Memory B cell (primary cell): ENCODE results near the gene SPATA31E1.

ENCODE experiments used
- ATAC-seq: fragments of 150-1000 bp; cut with Tn5 transposase; 2 replicates; pipeline ENCODE4 v1.10.0; 2021; ENCODE audit warnings: low read depth, mild to moderate bottlenecking, moderate library complexity
- DNase-seq, 2 donors: peaks; one replicate each; pipeline ENCODE4 v3.0.0; 2022; ENCODE audit warnings: low spot score in 2 of 2
- H3K27ac Mint-ChIP-seq: one replicate; pipeline ENCODE4 v1.8.0; 2022; ENCODE audit warnings: mild to moderate bottlenecking, moderate library complexity, mixed read lengths
- H3K27me3 Mint-ChIP-seq: one replicate; pipeline ENCODE4 v1.8.0; 2022; ENCODE audit warnings: mixed read lengths
- H3K36me3 Mint-ChIP-seq: one replicate; pipeline ENCODE4 v1.8.0; 2022; ENCODE audit warnings: mild to moderate bottlenecking, mixed read lengths
- H3K4me1 Mint-ChIP-seq: one replicate; pipeline ENCODE4 v1.8.0; 2022; ENCODE audit warnings: mixed read lengths
- H3K4me3 Mint-ChIP-seq: one replicate; pipeline ENCODE4 v1.8.0; 2022; ENCODE audit warnings: mild to moderate bottlenecking, moderate library complexity, mixed read lengths
- H3K9me3 Mint-ChIP-seq: one replicate; pipeline ENCODE4 v1.8.0; 2022; ENCODE audit warnings: mixed read lengths

The SPATA31E1 gene

DNA sequence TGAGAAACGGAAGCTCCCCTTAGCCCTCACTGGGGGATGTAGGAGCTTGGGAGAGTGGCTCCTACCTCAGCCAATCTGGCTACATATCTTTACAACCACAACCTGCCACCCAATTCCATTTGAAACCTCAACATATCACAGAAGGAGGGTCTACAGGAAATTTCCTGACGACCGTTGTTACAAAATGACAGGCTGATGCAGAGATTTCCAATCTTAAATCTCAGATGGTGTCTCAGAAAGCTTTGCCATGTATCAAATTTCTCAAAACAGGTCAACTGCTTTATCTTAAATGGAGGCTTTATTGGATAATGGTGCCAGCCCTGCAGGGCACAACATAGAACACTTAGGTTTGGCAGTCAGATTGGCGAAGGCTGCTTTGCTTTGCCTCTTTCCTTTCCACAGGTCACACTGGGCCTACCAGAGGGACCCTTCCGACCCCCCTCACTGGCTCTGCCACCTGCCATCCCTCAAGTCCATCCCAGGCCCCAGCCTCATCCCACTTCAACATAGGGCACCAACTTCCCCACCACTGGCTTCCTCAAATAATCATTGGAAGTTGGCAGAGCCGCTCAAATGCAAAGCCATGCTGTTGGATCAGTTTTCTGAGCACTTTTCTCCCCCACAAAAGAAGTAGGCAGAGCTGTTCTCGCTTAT lies 11.1 kb upstream of the SPATA31E1 start:
- Mint-ChIP-seq H3K4me1 (peaks cover 6% of the 10 kb centered on the region), H3K36me3 (no peaks in the 10 kb centered on the region), H3K27ac (no peak overlapping the region), H3K4me3 (no peak overlapping the region), H3K27me3 (peaks cover 9% of the 10 kb centered on the region), H3K9me3 (peaks cover 8% of the 10 kb centered on the region)
- no peak for ATAC-seq
- no peak for DNase-seq

DNA sequence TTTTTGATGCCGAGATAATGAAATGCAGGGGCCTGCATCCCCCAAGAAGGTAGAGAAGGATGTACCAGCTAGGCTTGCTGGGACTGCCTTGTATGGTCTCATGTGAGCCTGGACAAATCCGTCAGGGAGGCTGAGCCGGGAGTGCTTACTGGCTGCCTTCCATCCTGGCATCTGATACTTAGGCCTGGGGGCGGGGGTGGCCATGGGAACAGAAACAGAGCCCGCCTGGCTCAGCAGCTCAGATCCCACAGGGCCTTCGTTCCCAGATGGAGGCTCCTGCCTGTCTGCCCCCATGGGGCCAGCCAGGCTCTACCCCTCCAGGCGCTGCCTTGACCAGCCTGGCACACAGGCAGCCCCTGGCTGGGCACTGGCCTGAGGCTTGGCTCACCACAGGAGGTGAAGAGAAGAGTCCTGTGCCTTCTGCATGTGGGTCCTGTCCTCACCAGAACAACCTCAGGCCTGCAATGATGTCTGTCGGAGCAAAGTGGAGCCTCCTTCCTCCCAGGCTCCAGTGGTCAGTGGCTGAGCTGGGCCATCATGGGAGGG lies 10.5 kb upstream of the SPATA31E1 start:
- DNase-seq = no peak
- peaks cover 6% of the 10 kb centered on the region for H3K4me1 Mint-ChIP-seq
- H3K27me3 Mint-ChIP-seq = peaks cover 9% of the 10 kb centered on the region
- peaks cover 8% of the 10 kb centered on the region for H3K9me3 Mint-ChIP-seq
- H3K4me3 Mint-ChIP-seq = no peak overlapping the region
- no peak for ATAC-seq
- H3K27ac Mint-ChIP-seq = no peak overlapping the region
- H3K36me3 Mint-ChIP-seq = no peaks in the 10 kb centered on the region

GRCh38 chr9:87873607-87874303 lies 8.9 kb upstream of the SPATA31E1 start:
- no peak for ATAC-seq
- DNase-seq = no peak
- Mint-ChIP-seq H3K4me1 (peaks cover 6% of the 10 kb centered on the region), H3K4me3 (no peak overlapping the region), H3K27ac (no peak overlapping the region), H3K36me3 (no peaks in the 10 kb centered on the region), H3K27me3 (peaks cover 9% of the 10 kb centered on the region), H3K9me3 (peaks cover 12% of the 10 kb centered on the region)

GRCh38 chr9:87874304-87874623 lies 8.4 kb upstream of the SPATA31E1 start:
- no peak overlapping the region for H3K4me3 Mint-ChIP-seq
- H3K27ac Mint-ChIP-seq = no peak overlapping the region
- ATAC-seq (no peak), DNase-seq (no peak)
- H3K36me3 Mint-ChIP-seq = no peaks in the 10 kb centered on the region
- H3K4me1 Mint-ChIP-seq = peaks cover 6% of the 10 kb centered on the region
- H3K9me3 Mint-ChIP-seq = peaks cover 12% of the 10 kb centered on the region
- H3K27me3 Mint-ChIP-seq = peaks cover 9% of the 10 kb centered on the region

DNA sequence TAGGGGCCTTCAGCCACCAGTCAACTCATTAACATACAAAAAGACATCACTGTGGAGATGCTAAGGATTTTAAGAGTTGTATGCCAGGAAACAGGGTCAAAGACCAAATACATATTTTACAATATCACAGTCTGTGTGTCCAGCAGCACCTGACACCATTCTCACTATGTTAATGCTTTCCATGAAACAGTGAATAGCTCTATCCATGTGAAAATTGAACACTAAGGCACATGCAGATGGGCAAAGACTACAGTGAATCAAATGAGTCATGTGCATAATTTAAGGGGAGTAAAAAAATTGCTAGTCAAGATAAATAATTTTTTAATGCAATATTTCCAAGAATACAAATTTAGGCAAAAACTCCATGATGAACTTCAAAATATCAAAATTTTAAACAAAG lies 7.6 kb upstream of the SPATA31E1 start:
- Mint-ChIP-seq H3K27me3 (peaks cover 3% of the 10 kb centered on the region), H3K27ac (no peak overlapping the region), H3K4me3 (no peak overlapping the region), H3K9me3 (peaks cover 6% of the 10 kb centered on the region), H3K36me3 (no peaks in the 10 kb centered on the region), H3K4me1 (peaks cover 3% of the 10 kb centered on the region)
- ATAC-seq (no peak), DNase-seq (no peak)

- H3K36me3 Mint-ChIP-seq = no peaks in the 10 kb centered on the region
- H3K27ac Mint-ChIP-seq = no peak overlapping the region
- no peak for ATAC-seq
- H3K9me3 Mint-ChIP-seq = peaks cover 6% of the 10 kb centered on the region
- DNase-seq = no peak
- no peak overlapping the region for H3K4me3 Mint-ChIP-seq
- H3K4me1 Mint-ChIP-seq = peaks cover 3% of the 10 kb centered on the region
- peaks cover 3% of the 10 kb centered on the region for H3K27me3 Mint-ChIP-seq
These were observed 6.7 kb upstream of the SPATA31E1 start for GRCh38 chr9:87875831-87876545.

DNA sequence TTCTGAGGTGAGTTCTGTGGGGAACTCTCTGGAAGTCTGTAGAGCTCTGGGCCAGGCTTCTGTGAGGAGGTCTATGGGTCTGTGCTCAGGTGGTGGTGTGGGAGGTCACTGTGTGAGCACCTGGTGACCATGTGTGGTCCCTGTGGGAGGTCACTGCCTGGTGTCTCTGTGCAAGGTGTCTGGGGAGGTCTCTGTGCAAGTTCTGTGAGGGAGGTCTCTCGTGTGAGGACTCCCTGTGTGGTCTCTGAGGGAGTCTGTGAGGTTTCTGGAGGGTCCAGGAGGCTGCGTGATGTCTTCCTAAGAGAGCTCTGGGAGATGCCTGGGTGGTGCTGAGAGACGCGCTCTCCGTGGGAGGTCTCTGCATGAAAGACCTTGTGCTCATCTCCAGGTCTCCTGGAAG lies 6.0 kb upstream of the SPATA31E1 start:
- Mint-ChIP-seq H3K4me3 (no peak overlapping the region), H3K9me3 (peaks cover 6% of the 10 kb centered on the region)

GRCh38 chr9:87878989-87879511 lies 3.6 kb upstream of the SPATA31E1 start:
- DNase-seq = no peak
- Mint-ChIP-seq H3K9me3 (peaks cover 4% of the 10 kb centered on the region), H3K4me3 (no peak overlapping the region), H3K27ac (no peak overlapping the region), H3K36me3 (no peaks in the 10 kb centered on the region), H3K27me3 (no peaks in the 10 kb centered on the region), H3K4me1 (no peaks in the 10 kb centered on the region)
- ATAC-seq = no peak

More for the DNA sequence above, 6.0 kb upstream of the SPATA31E1 start:
- Mint-ChIP-seq H3K4me1 (peaks cover 3% of the 10 kb centered on the region), H3K27ac (no peak overlapping the region), H3K27me3 (peaks cover 3% of the 10 kb centered on the region), H3K36me3 (no peaks in the 10 kb centered on the region)
- DNase-seq (no peak), ATAC-seq (no peak)

DNA sequence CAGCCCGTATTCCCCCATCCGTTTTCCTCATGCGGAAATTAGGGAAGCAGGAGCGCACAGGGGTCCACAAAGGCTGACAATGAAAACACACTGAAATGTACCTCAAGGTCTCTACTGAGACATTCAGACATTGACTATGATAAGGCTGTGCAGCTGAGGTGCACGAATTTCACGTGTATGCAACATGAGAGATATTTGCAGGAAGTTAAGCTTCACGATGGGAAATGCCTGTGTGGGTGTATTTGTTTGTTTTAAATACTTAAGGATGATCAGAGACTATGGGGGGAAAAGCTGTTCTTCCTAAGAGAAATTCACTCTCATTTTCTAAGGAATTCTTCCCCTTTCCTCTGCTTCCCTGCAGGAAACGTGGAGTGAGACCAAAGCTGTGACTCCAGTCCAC lies 2.6 kb upstream of the SPATA31E1 start:
- H3K4me1 Mint-ChIP-seq = no peaks in the 10 kb centered on the region
- DNase-seq (no peak), ATAC-seq (no peak)
- no peak overlapping the region for H3K27ac Mint-ChIP-seq
- peaks cover 4% of the 10 kb centered on the region for H3K9me3 Mint-ChIP-seq
- H3K36me3 Mint-ChIP-seq = no peaks in the 10 kb centered on the region
- no peak overlapping the region for H3K4me3 Mint-ChIP-seq
- H3K27me3 Mint-ChIP-seq = no peaks in the 10 kb centered on the region

DNA sequence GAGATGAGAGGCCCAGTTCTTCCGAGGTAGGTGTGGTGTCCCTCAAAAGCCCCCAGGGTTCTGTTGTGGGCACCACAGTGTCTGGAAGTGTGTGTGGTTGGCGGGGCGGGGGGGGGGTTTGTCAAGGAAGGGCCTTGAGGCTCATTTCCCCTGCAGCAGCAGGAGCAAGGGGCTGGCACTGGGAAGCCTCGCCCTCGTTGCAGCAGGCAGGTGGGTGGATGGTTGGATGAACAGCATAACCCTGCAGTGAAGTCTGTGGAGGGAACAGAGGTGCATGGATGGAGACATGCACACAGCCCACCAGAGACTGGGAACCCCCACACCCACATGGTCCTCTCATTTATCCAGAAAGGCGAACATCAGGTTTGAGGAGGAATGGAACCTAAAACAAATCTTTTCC lies 2.0 kb upstream of the SPATA31E1 start:
- no peaks in the 10 kb centered on the region for H3K4me1 Mint-ChIP-seq
- peaks cover 4% of the 10 kb centered on the region for H3K9me3 Mint-ChIP-seq

DNA sequence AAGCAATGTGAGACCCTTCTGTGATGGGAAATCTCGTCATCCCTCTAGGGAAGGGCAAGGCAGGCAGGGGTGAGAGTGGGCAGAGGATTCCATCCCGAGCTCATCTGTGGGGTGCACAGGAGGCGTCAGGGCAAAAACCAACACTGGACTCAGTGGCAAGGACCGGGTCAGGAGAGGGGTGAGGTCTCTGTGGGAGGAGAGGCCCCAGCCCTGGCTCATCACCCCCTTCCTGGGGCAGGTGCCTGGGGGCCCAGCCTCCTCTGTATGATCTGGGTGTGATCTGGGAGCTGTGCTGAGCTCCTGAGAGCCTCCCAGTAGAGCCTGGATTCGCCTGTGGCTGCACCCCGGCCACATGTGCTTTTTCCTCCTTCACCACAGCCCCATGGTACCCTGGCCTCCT lies 597 bp downstream of the SPATA31E1 start:
- H3K27me3 Mint-ChIP-seq = no peaks in the 10 kb centered on the region
- DNase-seq = no peak
- H3K9me3 Mint-ChIP-seq = peaks cover 2% of the 10 kb centered on the region
- H3K4me1 Mint-ChIP-seq = no peaks in the 10 kb centered on the region
- ATAC-seq = no peak
- no peak overlapping the region for H3K27ac Mint-ChIP-seq
- H3K36me3 Mint-ChIP-seq = no peaks in the 10 kb centered on the region
- no peak overlapping the region for H3K4me3 Mint-ChIP-seq

More for the DNA sequence above, 2.0 kb upstream of the SPATA31E1 start:
- no peak overlapping the region for H3K4me3 Mint-ChIP-seq
- H3K36me3 Mint-ChIP-seq = no peaks in the 10 kb centered on the region
- no peak for DNase-seq
- no peak for ATAC-seq
- H3K27ac Mint-ChIP-seq = no peak overlapping the region
- H3K27me3 Mint-ChIP-seq = no peaks in the 10 kb centered on the region

DNA sequence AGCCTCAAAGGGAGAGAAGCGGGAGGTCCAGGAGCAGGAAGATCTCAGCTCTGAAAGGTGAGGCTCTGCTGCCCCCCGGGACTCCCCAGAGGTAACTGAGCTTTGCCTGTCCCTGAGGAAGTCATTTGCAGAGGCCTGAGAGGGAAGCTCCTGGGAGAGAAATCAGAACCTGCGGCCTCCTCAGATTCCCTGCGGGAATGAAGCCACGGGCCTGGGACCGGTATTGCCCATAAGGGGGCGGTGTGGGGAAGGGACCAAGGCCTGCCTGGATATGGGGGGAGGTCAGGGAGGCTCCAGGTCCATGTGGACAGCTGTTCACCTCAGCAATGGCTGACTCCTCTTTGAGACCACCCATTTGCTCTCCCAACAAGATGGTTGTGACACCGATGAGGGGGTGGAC lies 1.3 kb downstream of the SPATA31E1 start:
- Mint-ChIP-seq H3K4me3 (no peak overlapping the region), H3K4me1 (no peaks in the 10 kb centered on the region), H3K27me3 (no peaks in the 10 kb centered on the region), H3K36me3 (no peaks in the 10 kb centered on the region), H3K9me3 (no peaks in the 10 kb centered on the region), H3K27ac (no peak overlapping the region)
- DNase-seq = no peak
- no peak for ATAC-seq

- no peaks in the 10 kb centered on the region for H3K36me3 Mint-ChIP-seq
- no peaks in the 10 kb centered on the region for H3K9me3 Mint-ChIP-seq
- DNase-seq = no peak
These were observed 2.1 kb downstream of the SPATA31E1 start for GRCh38 chr9:87884578-87885459.

More at GRCh38 chr9:87884578-87885459, 2.1 kb downstream of the SPATA31E1 start:
- H3K27ac Mint-ChIP-seq = no peak overlapping the region
- H3K27me3 Mint-ChIP-seq = no peaks in the 10 kb centered on the region
- ATAC-seq = no peak
- H3K4me1 Mint-ChIP-seq = no peaks in the 10 kb centered on the region
- H3K4me3 Mint-ChIP-seq = no peak overlapping the region
